ENCODE measurements around the gene SP4.

SP4 gene

GRCh38 chr7:21500117-21500832, 72.4 kb downstream of the SP4 start:
- TF ChIP-seq, protein P1, sequence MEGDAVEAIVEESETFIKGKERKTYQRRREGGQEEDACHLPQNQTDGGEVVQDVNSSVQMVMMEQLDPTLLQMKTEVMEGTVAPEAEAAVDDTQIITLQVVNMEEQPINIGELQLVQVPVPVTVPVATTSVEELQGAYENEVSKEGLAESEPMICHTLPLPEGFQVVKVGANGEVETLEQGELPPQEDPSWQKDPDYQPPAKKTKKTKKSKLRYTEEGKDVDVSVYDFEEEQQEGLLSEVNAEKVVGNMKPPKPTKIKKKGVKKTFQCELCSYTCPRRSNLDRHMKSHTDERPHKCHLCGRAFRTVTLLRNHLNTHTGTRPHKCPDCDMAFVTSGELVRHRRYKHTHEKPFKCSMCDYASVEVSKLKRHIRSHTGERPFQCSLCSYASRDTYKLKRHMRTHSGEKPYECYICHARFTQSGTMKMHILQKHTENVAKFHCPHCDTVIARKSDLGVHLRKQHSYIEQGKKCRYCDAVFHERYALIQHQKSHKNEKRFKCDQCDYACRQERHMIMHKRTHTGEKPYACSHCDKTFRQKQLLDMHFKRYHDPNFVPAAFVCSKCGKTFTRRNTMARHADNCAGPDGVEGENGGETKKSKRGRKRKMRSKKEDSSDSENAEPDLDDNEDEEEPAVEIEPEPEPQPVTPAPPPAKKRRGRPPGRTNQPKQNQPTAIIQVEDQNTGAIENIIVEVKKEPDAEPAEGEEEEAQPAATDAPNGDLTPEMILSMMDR (IDR thresholded peaks at IDR 0.05), result no peak
- H3K4me2 ChIP-seq (ENCODE audit: low read length), result no peak overlapping the region

DNA sequence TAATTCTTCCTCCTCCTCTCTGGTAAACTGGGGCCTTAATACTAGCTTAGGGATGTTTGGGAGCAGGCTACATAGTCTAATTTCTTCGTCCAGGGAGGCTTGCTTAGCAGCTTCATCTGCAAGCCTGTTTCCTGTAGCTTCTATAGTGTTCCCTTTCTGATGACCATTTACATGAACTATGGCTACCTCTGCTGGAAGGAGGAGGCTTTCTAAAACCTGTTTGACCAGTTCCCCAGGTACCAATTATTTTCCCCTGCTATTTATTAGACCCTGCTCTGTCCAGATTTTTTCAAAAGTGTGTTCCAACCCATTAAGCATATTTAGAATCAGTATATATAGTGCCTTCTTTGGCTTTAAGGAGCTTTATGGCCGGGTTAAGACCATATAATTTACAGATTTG, 76.1 kb downstream of the SP4 start:
- H3K4me1 ChIP-seq, result peaks cover 10% of the 10 kb centered on the region
- H3K79me2 ChIP-seq, result peaks cover 12% of the 10 kb centered on the region
- H2AFZ ChIP-seq, result no peak overlapping the region
- peak overlapping the region; percentile 13 for H3K4me2 ChIP-seq (ENCODE audit: low read length)
- H3K27me3 ChIP-seq (ENCODE audit: control insufficient read depth, insufficient read depth, low read length), result no peaks in the 10 kb centered on the region
- H3K9me3 ChIP-seq (ENCODE audit: control insufficient read depth, low read length), result no peaks in the 10 kb centered on the region
- no peak overlapping the region for H3K4me3 ChIP-seq (ENCODE audit: low read depth, low read length)
- H3K36me3 ChIP-seq (ENCODE audit: control insufficient read depth, insufficient read depth, low read length), result peaks cover under 1% of the 10 kb centered on the region
- TF ChIP-seq, protein P1 (IDR thresholded peaks at IDR 0.05), result peak; percentile 30
- peak overlapping the region; percentile 15 for H3K27ac ChIP-seq
- no peak overlapping the region for H3K9ac ChIP-seq

More at GRCh38 chr7:21500117-21500832, 72.4 kb downstream of the SP4 start:
- no peaks in the 10 kb centered on the region for H3K9me3 ChIP-seq (ENCODE audit: control insufficient read depth, low read length)
- no peak overlapping the region for H3K9ac ChIP-seq
- H3K36me3 ChIP-seq (ENCODE audit: control insufficient read depth, insufficient read depth, low read length), result no peaks in the 10 kb centered on the region
- H3K79me2 ChIP-seq, result no peaks in the 10 kb centered on the region
- no peaks in the 10 kb centered on the region for H3K27me3 ChIP-seq (ENCODE audit: control insufficient read depth, insufficient read depth, low read length)
- no peak overlapping the region for H2AFZ ChIP-seq
- no peak overlapping the region for H3K4me3 ChIP-seq (ENCODE audit: low read depth, low read length)
- no peak overlapping the region for H3K27ac ChIP-seq
- H3K4me1 ChIP-seq, result peaks cover 10% of the 10 kb centered on the region

DNA sequence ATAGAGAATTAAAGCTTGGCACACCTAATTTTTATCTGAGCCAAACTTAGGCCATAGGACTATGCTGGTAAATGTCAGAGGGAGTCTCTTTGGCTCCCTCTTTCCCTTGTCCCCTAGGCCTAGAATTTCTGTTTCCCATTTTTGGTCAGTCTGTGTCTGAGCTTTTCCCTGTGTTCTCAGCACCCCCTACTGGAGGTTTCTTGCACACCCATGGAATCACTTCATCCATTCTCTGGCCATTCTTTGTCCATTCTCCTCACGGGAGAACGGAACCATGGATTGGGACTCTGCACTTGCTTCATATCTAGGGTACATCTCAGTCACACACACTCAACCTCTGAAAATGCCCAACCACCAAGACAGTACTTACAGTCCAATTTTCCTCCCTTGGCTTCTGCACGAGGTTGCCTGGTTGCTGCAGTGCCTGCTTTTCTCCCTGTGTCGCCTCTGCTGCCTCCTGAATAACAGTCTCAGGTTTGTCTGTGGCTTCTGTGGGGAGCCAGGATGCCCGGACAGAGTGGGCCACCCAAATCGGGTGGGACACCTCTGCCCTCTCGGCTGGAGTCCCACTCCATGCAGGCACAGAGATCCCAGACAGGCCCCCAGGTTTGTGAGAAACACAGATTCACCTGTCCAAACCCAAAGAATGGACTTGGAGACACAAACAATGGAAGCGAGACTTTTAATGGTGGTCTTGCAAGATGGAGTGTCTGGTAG, 79.9 kb downstream of the SP4 start:
- Histone ChIP-seq H2AFZ (no peak overlapping the region), H3K27ac (no peak overlapping the region), H3K9me3 (ENCODE audit: control insufficient read depth, low read length) (no peaks in the 10 kb centered on the region), H3K4me1 (peaks cover 10% of the 10 kb centered on the region), H3K36me3 (ENCODE audit: control insufficient read depth, insufficient read depth, low read length) (peaks cover 8% of the 10 kb centered on the region), H3K4me3 (ENCODE audit: low read depth, low read length) (no peak overlapping the region), H3K79me2 (peaks cover 12% of the 10 kb centered on the region), H3K4me2 (ENCODE audit: low read length) (no peak overlapping the region), H3K9ac (no peak overlapping the region), H3K27me3 (ENCODE audit: control insufficient read depth, insufficient read depth, low read length) (no peaks in the 10 kb centered on the region)
- TF ChIP-seq, protein P1 (IDR thresholded peaks at IDR 0.05), result peak; percentile 75

DNA sequence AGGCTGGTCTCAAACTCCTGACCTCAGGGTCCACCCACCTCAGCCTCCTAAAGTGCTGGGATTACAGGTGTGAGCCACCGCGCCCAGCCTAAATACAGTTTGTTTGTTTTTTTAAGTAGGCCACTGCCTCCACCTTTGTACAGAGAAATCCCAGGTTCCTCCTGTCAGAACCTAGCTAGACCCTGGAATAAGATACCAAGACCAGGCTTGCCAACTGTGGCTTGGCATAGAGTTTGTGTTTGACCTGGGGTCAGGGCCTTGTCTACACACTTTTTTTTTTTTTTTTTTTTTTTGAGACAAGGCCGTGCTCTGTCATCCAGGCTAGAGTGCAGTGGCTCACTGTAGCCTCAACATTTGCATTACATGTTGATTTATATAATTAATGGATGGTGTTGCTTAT, 80.7 kb downstream of the SP4 start:
- no peaks in the 10 kb centered on the region for H3K9me3 ChIP-seq (ENCODE audit: control insufficient read depth, low read length)
- H3K4me3 ChIP-seq (ENCODE audit: low read depth, low read length), result no peak overlapping the region
- no peaks in the 10 kb centered on the region for H3K27me3 ChIP-seq (ENCODE audit: control insufficient read depth, insufficient read depth, low read length)
- TF ChIP-seq, protein P1 (IDR thresholded peaks at IDR 0.05), result no peak
- H3K4me1 ChIP-seq, result peaks cover 8% of the 10 kb centered on the region
- H3K27ac ChIP-seq, result no peak overlapping the region
- H2AFZ ChIP-seq, result no peak overlapping the region
- H3K4me2 ChIP-seq (ENCODE audit: low read length), result no peak overlapping the region
- peaks cover 12% of the 10 kb centered on the region for H3K79me2 ChIP-seq
- H3K9ac ChIP-seq, result no peak overlapping the region
- H3K36me3 ChIP-seq (ENCODE audit: control insufficient read depth, insufficient read depth, low read length), result peaks cover 8% of the 10 kb centered on the region
